Ishikawa (cell line): ENCODE data around the gene NUDT14.

Source experiments
- CEBPB ChIP-seq: IDR thresholded peaks from 2 replicates; pipeline ENCODE4 v1.6.1; 2012
- CREB1 ChIP-seq: IDR thresholded peaks from 2 replicates; pipeline ENCODE4 v1.6.1; 2012; ENCODE audit warnings: low read depth
- EGR1 ChIP-seq: IDR thresholded peaks from 2 replicates; pipeline ENCODE4 v1.6.1; 2012
- EP300 ChIP-seq: IDR thresholded peaks from 2 replicates; pipeline ENCODE4 v1.6.1; 2012; ENCODE audit warnings: borderline replicate concordance
- FOXM1 ChIP-seq: IDR thresholded peaks from 2 replicates; pipeline ENCODE4 v1.6.1; 2012; ENCODE audit warnings: low read depth, borderline replicate concordance
- NFIC ChIP-seq: IDR thresholded peaks from 2 replicates; pipeline ENCODE4 v1.6.1; 2012
- RAD21 ChIP-seq: IDR thresholded peaks from 2 replicates; pipeline ENCODE4 v1.6.1; 2012; ENCODE audit warnings: low read depth
- TAF1 ChIP-seq: IDR thresholded peaks from 2 replicates; pipeline ENCODE4 v1.6.1; 2012; ENCODE audit warnings: low read depth, mild to moderate bottlenecking
- TCF12 ChIP-seq: IDR thresholded peaks from 2 replicates; pipeline ENCODE4 v1.6.1; 2012; ENCODE audit warnings: low read depth
- TEAD4 ChIP-seq: IDR thresholded peaks from 2 replicates; pipeline ENCODE4 v1.6.1; 2012
- YY1 ChIP-seq: IDR thresholded peaks from 2 replicates; pipeline ENCODE4 v1.6.1; 2012; ENCODE audit warnings: low read depth
- ZBTB7A ChIP-seq: IDR thresholded peaks from 2 replicates; pipeline ENCODE4 v1.6.1; 2012; ENCODE audit warnings: low read depth
- TF ChIP-seq, protein P1 (sequence below): IDR thresholded peaks from 2 replicates; pipeline ENCODE4 v1.6.1; 2012
- TF ChIP-seq, protein P2 (sequence below): IDR thresholded peaks from 2 replicates; pipeline ENCODE4 v1.6.1; 2012
- TF ChIP-seq, protein P3 (sequence below): IDR thresholded peaks from 2 replicates; pipeline ENCODE4 v1.6.1; 2012; ENCODE audit warnings: low read depth, mild to moderate bottlenecking

NUDT14 gene

DNA sequence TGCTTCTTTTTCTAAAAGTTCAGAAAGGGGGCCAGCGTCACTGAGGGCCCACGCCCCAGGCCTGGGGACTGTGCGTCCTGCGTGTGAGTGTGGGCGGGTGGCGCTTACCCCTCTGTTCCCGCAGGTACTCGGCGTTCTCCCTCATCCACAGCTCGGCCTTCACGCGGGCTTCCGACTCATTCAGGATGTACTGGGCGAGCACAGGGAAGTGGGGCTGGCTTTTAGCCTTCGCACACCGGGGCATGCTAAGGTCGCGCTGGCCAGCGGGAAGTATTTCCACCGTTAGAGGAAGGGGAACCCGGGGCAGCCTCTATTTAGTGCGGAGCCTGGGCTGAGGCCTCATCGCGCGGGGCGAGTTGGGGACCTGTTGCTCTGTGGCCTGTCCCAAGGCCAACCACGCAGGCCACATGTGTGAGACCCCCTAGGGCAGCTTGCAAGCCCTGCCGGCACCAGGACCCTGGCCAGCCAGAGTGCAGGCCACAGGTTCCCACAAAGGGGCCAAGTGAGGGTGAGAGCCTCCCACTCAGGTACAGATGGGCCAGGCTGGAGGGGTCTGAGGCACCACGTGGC lies 38.0 kb upstream of the NUDT14 start:
- TF ChIP-seq NFIC (no peak), FOXM1 (no peak), EP300 (no peak), TCF12 (no peak), CEBPB (no peak), TAF1 (no peak), RAD21 (no peak), EGR1 (no peak), CREB1 (no peak), TEAD4 (no peak), YY1 (no peak), ZBTB7A (no peak)
- TF ChIP-seq, protein P1, sequence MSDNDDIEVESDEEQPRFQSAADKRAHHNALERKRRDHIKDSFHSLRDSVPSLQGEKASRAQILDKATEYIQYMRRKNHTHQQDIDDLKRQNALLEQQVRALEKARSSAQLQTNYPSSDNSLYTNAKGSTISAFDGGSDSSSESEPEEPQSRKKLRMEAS, result no peak
- TF ChIP-seq, protein P2, sequence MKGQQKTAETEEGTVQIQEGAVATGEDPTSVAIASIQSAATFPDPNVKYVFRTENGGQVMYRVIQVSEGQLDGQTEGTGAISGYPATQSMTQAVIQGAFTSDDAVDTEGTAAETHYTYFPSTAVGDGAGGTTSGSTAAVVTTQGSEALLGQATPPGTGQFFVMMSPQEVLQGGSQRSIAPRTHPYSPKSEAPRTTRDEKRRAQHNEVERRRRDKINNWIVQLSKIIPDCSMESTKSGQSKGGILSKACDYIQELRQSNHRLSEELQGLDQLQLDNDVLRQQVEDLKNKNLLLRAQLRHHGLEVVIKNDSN, result no peak
- TF ChIP-seq, protein P3, sequence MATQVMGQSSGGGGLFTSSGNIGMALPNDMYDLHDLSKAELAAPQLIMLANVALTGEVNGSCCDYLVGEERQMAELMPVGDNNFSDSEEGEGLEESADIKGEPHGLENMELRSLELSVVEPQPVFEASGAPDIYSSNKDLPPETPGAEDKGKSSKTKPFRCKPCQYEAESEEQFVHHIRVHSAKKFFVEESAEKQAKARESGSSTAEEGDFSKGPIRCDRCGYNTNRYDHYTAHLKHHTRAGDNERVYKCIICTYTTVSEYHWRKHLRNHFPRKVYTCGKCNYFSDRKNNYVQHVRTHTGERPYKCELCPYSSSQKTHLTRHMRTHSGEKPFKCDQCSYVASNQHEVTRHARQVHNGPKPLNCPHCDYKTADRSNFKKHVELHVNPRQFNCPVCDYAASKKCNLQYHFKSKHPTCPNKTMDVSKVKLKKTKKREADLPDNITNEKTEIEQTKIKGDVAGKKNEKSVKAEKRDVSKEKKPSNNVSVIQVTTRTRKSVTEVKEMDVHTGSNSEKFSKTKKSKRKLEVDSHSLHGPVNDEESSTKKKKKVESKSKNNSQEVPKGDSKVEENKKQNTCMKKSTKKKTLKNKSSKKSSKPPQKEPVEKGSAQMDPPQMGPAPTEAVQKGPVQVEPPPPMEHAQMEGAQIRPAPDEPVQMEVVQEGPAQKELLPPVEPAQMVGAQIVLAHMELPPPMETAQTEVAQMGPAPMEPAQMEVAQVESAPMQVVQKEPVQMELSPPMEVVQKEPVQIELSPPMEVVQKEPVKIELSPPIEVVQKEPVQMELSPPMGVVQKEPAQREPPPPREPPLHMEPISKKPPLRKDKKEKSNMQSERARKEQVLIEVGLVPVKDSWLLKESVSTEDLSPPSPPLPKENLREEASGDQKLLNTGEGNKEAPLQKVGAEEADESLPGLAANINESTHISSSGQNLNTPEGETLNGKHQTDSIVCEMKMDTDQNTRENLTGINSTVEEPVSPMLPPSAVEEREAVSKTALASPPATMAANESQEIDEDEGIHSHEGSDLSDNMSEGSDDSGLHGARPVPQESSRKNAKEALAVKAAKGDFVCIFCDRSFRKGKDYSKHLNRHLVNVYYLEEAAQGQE, result no peak

DNA sequence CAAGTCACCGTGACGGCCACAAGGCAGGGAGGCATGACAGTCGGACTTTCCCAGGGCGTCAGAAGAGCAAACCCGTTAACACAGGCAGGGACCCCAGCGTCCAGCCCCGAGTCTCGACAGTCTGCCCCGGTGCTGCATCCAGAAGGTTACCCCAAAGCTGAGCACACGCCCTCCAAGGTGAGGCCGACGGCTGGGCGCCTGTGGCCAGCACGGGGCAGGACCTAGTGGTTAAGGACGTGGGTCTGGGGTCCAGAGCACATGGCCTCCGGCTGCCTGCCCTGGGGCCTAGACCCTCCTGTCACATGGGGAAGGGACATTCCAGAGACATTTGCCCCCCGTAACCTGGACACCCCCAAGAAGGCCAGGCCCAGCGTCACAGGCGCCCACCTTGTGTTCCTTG lies 37.5 kb upstream of the NUDT14 start:
- no peak for TF ChIP-seq TAF1
- TF ChIP-seq ZBTB7A, result no peak
- TF ChIP-seq FOXM1, result no peak
- no peak for TF ChIP-seq YY1
- no peak for TF ChIP-seq TEAD4
- no peak for TF ChIP-seq CREB1
- TF ChIP-seq EGR1, result no peak
- TF ChIP-seq, protein P1, result no peak
- no peak for TF ChIP-seq CEBPB
- TF ChIP-seq, protein P2, result no peak
- no peak for TF ChIP-seq EP300
- no peak for TF ChIP-seq RAD21
- TF ChIP-seq, protein P3, result no peak
- TF ChIP-seq NFIC, result no peak
- TF ChIP-seq TCF12, result no peak

DNA sequence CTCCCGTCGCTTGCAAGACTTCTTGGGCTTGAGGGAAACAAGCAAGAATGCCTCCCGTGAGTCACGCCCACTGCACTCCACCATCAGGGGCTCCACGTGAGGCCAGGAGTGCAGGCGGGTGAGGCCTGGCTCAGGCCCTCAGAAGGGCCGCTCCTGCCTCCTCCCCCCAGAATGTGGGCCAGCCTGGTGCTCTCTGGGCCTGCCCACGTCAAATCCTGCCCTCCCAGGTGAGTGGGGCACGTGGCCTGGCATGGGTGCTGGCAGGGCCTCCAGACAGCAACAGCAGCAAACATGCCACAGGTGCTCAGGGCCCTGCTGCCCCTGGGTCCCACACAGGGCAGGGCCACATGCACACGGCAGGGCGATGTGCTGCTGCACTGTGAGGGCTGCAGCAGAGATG lies 36.7 kb upstream of the NUDT14 start:
- TF ChIP-seq CEBPB, result no peak

DNA sequence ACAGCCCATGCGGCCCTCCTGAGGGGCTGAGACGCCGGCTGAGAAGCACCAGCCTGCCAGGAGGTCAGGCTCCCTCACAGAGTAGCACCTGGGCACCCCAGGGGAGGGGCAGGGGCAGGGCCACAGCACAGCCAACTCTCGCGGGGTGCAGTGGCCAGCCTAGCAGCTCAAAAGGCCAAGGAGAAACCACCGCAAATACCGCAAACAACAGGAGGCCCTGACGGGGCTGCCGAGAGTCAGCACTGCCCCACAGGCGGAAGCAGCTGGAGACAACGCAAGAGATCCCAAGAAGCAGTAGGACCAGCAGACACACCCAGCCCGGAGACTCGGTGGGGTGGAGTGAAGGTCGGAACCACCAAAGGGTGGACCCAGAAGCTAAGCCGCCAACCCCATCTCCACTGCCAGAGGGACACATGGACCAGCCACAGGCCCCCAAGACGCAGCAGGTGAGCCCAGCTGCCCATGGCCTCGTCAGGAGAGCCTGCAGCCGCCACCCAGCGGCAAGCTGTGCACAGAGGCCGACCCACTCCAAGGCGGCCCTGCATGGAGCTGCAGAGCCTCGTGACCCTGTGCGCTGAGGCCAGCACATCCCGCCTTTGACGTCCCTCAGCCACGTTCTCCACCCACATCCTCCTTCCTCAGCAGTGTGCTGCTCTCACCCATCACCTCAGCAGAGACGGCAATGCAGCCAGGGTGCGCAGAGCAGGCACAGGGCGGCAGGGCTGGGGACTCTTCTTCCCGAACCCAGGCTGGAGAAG lies 35.6 kb upstream of the NUDT14 start:
- no peak for TF ChIP-seq EP300
- TF ChIP-seq EGR1, result no peak
- TF ChIP-seq CEBPB, result no peak
- TF ChIP-seq CREB1, result no peak
- no peak for TF ChIP-seq ZBTB7A
- no peak for TF ChIP-seq NFIC
- TF ChIP-seq RAD21, result no peak
- no peak for TF ChIP-seq TEAD4
- TF ChIP-seq, protein P2, result no peak
- TF ChIP-seq, protein P3, result no peak
- TF ChIP-seq, protein P1, result no peak
- no peak for TF ChIP-seq TAF1
- TF ChIP-seq YY1, result no peak
